GM12801 (cell line): ENCODE measurements around the gene DLGAP5.

ENCODE experiments used
- CTCF ChIP-seq: IDR thresholded peaks from one replicate; pipeline ENCODE4 v1.5.1; 2011; ENCODE audit warnings: control low read depth; ENCODE audit not compliant: insufficient read length; ENCODE audit errors: extremely low read depth

The DLGAP5 gene

GRCh38 chr14:55123101-55123500 lies 68.3 kb downstream of the DLGAP5 start:
- no peak for TF ChIP-seq CTCF

GRCh38 chr14:55122440-55122986 lies 68.9 kb downstream of the DLGAP5 start:
- no peak for TF ChIP-seq CTCF

GRCh38 chr14:55121628-55122439 lies 69.6 kb downstream of the DLGAP5 start:
- no peak for TF ChIP-seq CTCF

- TF ChIP-seq CTCF: no peak
Measured at GRCh38 chr14:55120571-55121495, 70.6 kb downstream of the DLGAP5 start.

GRCh38 chr14:55118761-55119160 lies 72.6 kb downstream of the DLGAP5 start:
- no peak for TF ChIP-seq CTCF

GRCh38 chr14:55117803-55118441 lies 73.5 kb downstream of the DLGAP5 start:
- TF ChIP-seq CTCF: no peak
